A673 (cell line): ENCODE data around the gene DLX4. TPM values are rescaled to one million over a fixed set of nuclear protein-coding genes. Genes with fewer than 3 reads are reported as not detected.

Experiments
- BruUV-seq: library from RNA; stranded (reverse); fragments of 400-500 nt; replicated peaks from 2 replicates; lab custom pipeline; 2021; lab: Mats Ljungman, UMichigan
- CTCF ChIA-PET: fragments of 300-600 bp; sonication (Branson Sonifier 250); formaldehyde crosslinking; loops from one replicate; lab custom pipeline; 2022; ENCODE audit warnings: antibody characterized with exemption; lab: Charles Lee
- POLR2A ChIA-PET: fragments of 300-600 bp; sonication (Branson Sonifier 250); formaldehyde crosslinking; loops from one replicate; lab custom pipeline; 2022; ENCODE audit warnings: antibody characterized with exemption; ENCODE audit not compliant: low non-redundant PET; lab: Charles Lee
- DNase-seq: peaks from one replicate; pipeline ENCODE4 v3.0.0-alpha.2; 2015; ENCODE audit warnings: low spot score
- H3K27ac ChIP-seq: fragments of 200-600 bp; sonication (generic); 2 replicates; pipeline ENCODE4 v1.5.1; 2016; ENCODE audit warnings: mixed run types, low read depth, mild to moderate bottlenecking, mixed read lengths, antibody characterized with exemption, low read length; ENCODE audit not compliant: poor library complexity, severe bottlenecking
- H3K27me3 ChIP-seq: fragments of 200-600 bp; sonication (generic); replicated peaks from 2 replicates; pipeline ENCODE4 v1.6.1; 2017; ENCODE audit warnings: mixed run types, low read depth, mild to moderate bottlenecking, mixed read lengths, antibody characterized with exemption, low read length; ENCODE audit not compliant: insufficient read depth, poor library complexity
- H3K36me3 ChIP-seq: fragments of 200-600 bp; sonication (generic); 2 replicates; pipeline ENCODE4 v1.6.1; 2016; ENCODE audit warnings: mixed run types, mild to moderate bottlenecking, mixed read lengths, antibody characterized with exemption, low read length; ENCODE audit not compliant: insufficient read depth, poor library complexity, severe bottlenecking
- H3K4me1 ChIP-seq: fragments of 200-600 bp; sonication (generic); 2 replicates; pipeline ENCODE4 v1.6.1; 2017; ENCODE audit warnings: mixed run types, mild to moderate bottlenecking, mixed read lengths, antibody characterized with exemption, low read length; ENCODE audit not compliant: insufficient read depth, poor library complexity, severe bottlenecking
- H3K4me3 ChIP-seq: fragments of 200-600 bp; sonication (generic); 2 replicates; pipeline ENCODE4 v1.5.1; 2016; ENCODE audit warnings: low read depth, mixed run types, mild to moderate bottlenecking, mixed read lengths, low read length; ENCODE audit not compliant: poor library complexity, severe bottlenecking
- H3K9me3 ChIP-seq: fragments of 200-600 bp; sonication (generic); 2 replicates; pipeline ENCODE4 v1.6.1; 2016; ENCODE audit warnings: mixed run types, low read depth, mild to moderate bottlenecking, mixed read lengths, antibody characterized with exemption, low read length; ENCODE audit not compliant: poor library complexity, severe bottlenecking
- CTCF ChIP-seq: fragments of 300-800, 200-600 bp; sonication (generic); conservative IDR thresholded peaks from 2 replicates; pipeline ENCODE4 v1.5.1; 2017; ENCODE audit warnings: low read depth, mild to moderate bottlenecking, antibody characterized with exemption, low read length, moderate library complexity, mixed read lengths
- EZH2 ChIP-seq: fragments of 200-600 bp; sonication (generic); IDR thresholded peaks from 2 replicates; pipeline ENCODE4 v1.6.1; 2017; ENCODE audit warnings: borderline replicate concordance, low read depth, mild to moderate bottlenecking, mixed read lengths, antibody characterized with exemption, low read length; ENCODE audit not compliant: poor library complexity, severe bottlenecking
- intact Hi-C: fragments of 100-400 bp; cut with micrococcal nuclease; formaldehyde crosslinking; loops from one replicate; pipeline ENCODE4 v1.10.0; 2022; ENCODE audit not compliant: unreplicated experiment
- total RNA-seq: library from RNA; stranded (reverse); gene quantifications from 2 replicates; pipeline ENCODE4 v1.2.3, GENCODE V29; 2021

The DLX4 gene
- total RNA-seq, 1 experiment from 2014 or later: 0.82 TPM

- Histone ChIP-seq H3K4me3 (no peak overlapping the region), H3K9me3 (no peaks in the 10 kb centered on the region), H3K4me1 (no peaks in the 10 kb centered on the region), H3K27me3 (peaks cover 51% of the 10 kb centered on the region), H3K27ac (no peak overlapping the region), H3K36me3 (no peaks in the 10 kb centered on the region)
- DNase-seq: no peak
- ChIA-PET POLR2A (no interaction called here), CTCF (no interaction called here)
- BruUV-seq: no TSS peak
- intact Hi-C loops: no loop called here
- no peak for TF ChIP-seq EZH2
- no peak for TF ChIP-seq CTCF
Observed at GRCh38 chr17:49976828-49977202, 7.8 kb downstream of the DLX4 start.

- no TSS peak for BruUV-seq
- no peak for DNase-seq
- POLR2A ChIA-PET: no interaction called here
- no peak overlapping the region for H3K4me3 ChIP-seq
- no peaks in the 10 kb centered on the region for H3K4me1 ChIP-seq
- TF ChIP-seq CTCF: no peak
- TF ChIP-seq EZH2: no peak
- intact Hi-C loops: no loop called here
- CTCF ChIA-PET: no interaction called here
- H3K27ac ChIP-seq: no peak overlapping the region
- H3K27me3 ChIP-seq: peaks cover 42% of the 10 kb centered on the region
- no peaks in the 10 kb centered on the region for H3K9me3 ChIP-seq
- no peaks in the 10 kb centered on the region for H3K36me3 ChIP-seq
Observed at GRCh38 chr17:49977463-49978389, 8.7 kb downstream of the DLX4 start.

GRCh38 chr17:49978501-49978900 is 9.5 kb downstream of the DLX4 start:
- intact Hi-C loops: no loop called here
- no peaks in the 10 kb centered on the region for H3K9me3 ChIP-seq
- no peak overlapping the region for H3K4me3 ChIP-seq
- no peak overlapping the region for H3K27ac ChIP-seq
- H3K36me3 ChIP-seq: no peaks in the 10 kb centered on the region
- DNase-seq: no peak
- ChIA-PET POLR2A (no interaction called here), CTCF (no interaction called here)
- TF ChIP-seq CTCF (no peak), EZH2 (no peak)
- no peaks in the 10 kb centered on the region for H3K4me1 ChIP-seq
- no TSS peak for BruUV-seq
- peaks cover 34% of the 10 kb centered on the region for H3K27me3 ChIP-seq
